Frontal cortex (tissue), 4 donors: ENCODE measurements around the gene NT5DC1. TPM values are rescaled to one million over a fixed set of nuclear protein-coding genes. Genes with fewer than 3 reads are reported as not detected.
A peak's percentile ranks its signal among the peaks of the same experiment; 100 is the strongest.
"Not testable (repeated sequence)": the region's sequence is repeated elsewhere in the genome, so short reads cannot be mapped to it uniquely, and the experiment has no call there.

Experiments used
- DNase-seq, 2 donors: peaks; one replicate each; pipeline ENCODE4 v3.0.0; 2012; ENCODE audit warnings: low spot score in 2 of 2
- FAIRE-seq: peaks from 2 replicates; lab custom pipeline; 2012; peaks lifted over from hg19 to GRCh38; lab: Jason Lieb, UNC
- total RNA-seq: library from RNA; depleted of rRNA; stranded (reverse); fragments of >200 nt; gene quantifications from one replicate; pipeline ENCODE4 v1.2.3, GENCODE V29; 2014
- donor health status: control.
- donor health status: control.
- donor health status: control.

Gene NT5DC1
- total RNA-seq, 1 donor from 2014 or later, result 4.5 TPM

DNA sequence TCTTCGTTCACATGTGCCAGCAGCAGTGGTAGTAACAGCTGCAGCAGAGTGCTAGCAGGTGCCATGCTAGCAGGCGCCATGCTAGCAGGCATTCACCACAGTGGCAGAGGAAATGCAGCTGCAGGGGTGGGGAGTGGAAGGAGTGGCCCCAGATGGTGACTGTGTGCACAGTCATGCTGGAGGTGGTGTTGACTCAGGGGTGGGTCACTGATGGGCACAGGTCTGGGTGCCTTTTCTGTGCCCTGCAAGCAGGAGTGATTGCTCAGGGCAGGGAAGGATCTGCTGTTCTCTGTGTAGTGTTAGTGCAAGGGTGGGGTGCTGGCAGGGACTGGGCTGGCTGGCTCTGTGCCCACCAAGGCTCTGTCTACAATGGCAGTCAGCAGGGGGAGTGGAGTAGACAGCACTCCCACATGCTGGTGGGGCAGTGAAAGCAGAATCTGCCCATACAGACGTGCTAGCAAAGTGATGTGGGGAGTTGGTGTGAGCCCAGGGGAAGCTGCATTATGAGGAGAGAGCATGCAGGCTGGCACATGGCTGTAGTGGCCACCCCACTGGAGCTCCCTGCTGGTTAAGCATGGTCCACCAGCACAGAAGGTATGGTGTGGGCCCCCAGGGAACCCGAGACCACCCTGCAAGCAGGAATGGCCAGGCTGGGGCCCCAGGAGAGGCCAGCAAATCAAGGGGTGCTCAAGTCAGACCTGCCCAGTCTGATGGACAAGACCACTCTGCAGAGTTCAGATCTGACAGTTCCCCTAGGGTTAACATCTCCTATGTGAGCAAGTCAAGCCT is 164.6 kb downstream of the NT5DC1 start:
- FAIRE-seq (no peak), DNase-seq (no peak)

DNA sequence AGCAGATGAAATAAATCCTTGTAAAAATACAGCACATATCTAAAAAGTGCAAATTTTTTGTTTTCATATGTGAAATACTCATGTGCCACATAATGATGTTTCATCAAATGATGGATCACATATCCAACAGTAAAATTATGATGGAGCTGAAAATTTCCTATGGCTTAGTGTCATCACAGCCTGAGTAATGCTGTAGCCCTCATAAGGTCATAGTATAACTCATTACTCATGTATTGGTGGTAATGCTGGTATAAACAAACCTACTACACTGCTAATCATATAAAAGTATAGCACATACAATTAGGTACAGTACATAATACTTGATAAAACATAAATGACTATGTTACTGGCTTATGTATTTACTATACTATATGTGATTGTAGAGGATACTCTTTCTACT is 166.2 kb downstream of the NT5DC1 start:
- no peak for DNase-seq
- no peak for FAIRE-seq

- FAIRE-seq (no peak), DNase-seq (no peak)
Measured at GRCh38 chr6:116267836-116268588, 167.4 kb downstream of the NT5DC1 start.

- FAIRE-seq (peak; percentile 77), DNase-seq (peak in 1 of 2 donors; percentile 44)
Measured at GRCh38 chr6:116268589-116269293, 168.1 kb downstream of the NT5DC1 start.

GRCh38 chr6:116271149-116271708 is 170.6 kb downstream of the NT5DC1 start:
- no peak for FAIRE-seq
- DNase-seq, result no peak

DNA sequence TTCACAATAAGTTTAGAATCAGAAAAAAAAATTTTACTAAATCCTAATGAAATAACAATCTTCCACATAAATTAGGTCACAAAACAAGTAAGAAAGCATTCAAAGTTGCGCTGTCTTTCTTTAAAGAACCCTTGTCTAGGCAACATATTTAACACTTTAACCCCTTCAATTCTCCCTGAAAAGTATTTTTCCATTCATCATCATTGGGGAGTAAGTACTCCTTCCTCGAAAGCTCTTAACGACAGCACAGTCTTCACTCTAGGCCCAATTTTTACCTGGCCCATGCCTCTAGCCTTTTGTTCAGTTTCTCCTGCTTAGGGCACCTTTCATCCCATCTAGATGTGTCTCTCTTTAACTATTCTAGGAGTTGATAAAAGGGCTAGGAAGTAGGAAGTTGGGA is 176.5 kb downstream of the NT5DC1 start:
- FAIRE-seq, result no peak
- DNase-seq, result no peak

DNA sequence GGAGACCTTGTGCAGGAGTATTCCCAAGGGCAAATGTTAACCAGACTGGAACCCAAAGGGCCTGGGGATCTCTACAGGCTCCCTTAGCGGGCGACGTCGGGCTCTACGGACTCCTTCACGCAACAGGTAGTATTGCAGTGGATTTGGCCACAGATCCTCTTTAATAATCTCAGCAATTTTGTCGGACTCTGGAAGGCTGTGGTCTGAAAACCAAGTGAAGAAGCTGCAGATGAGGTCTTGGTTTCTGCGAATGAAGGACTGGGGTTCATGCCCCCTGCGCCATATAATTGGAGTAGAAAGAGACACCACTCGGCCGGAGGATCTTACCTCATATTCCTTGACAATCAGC is 177.8 kb downstream of the NT5DC1 start:
- DNase-seq, result no peak
- no peak for FAIRE-seq

GRCh38 chr6:116278854-116279231 is 178.2 kb downstream of the NT5DC1 start:
- FAIRE-seq, result no peak
- DNase-seq, result peak in 1 of 2 donors; percentile 10

DNA sequence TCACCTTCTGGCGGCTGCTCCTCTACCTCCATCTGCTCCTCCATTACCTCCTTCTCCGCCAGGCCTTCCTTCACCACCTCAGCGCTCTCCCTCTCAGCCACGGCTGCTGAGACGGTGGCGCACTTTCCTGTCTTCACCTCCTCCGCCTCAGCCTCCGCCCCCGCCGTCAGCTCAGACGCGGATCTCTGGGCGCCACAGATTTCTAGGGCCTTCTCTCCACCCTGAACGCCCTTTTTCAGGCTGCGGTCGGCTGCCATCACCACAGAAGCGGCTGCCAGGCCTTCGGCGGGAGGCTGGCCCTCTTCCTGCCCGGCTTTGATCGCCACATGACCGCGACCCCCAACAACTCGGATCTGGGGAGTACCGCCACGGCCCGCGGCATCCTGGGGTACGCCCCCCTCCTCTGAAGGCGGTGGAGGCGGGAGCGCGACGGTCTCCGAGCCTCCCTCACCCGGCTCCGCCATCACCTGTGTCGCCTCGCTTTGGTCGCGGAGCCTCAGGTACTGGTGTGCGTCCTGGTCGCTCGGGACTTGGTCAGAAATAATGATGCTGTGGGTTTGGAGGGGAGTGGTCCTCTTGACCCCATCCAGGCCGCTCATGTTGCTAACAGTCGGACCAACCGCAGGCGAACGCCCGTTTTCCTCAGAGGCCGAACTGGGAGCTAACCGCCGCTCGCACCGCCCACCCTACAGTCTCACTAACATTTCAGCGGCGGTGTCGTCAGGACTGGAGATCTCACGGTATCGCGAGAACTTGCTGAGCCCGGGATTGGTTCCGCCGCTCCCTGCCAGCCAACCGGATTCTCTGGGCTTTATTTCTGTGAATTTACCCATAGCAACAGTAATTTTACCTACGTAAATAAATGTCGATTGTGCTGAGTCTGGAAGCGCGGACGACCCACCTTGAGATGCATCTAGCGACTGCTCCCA is 178.8 kb downstream of the NT5DC1 start, which contains the start of gene TSPYL1:
Gene TSPYL1, minus strand, starts transcription at position 699 of the 929 bp plus-strand sequence. Its CDS starts 100 bp downstream, at position 599.
- FAIRE-seq, result peak; percentile 34

DNA sequence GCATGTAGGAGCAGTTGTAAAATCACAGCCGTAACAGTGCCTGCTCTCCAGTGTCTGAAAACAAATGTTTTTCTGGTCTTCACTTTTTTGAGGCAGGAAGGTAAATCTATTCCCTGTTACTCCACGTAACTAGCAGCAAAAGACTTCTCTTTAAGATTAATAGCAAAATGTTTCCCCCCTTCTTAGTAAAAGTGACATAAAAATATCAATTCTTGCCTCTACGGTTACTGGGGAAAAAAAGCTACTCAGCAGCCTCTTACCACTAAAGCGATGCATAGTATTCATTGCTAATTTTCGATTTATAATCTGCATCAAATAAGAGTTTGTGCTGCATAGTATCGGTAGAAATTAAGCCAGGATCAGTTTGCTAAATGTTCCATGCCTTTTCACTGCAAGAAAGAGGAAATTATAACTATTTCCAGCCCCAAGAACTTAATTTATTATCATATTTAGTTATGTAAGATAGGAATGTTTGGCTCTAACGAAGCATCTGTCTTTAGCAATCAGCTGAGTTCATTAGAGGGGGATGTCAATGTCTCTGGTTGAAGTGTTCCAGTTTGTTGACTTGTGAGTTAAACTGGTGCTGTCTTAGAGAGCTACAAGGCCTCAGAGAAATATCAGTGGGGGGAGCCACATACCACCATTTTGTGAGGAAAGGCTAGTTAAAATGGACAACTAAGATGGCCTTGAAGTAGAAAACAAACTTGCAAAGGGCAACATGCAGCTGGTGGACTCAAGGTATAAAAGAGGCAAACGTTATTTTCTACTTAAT is 179.7 kb downstream of the NT5DC1 start:
- DNase-seq (no peak), FAIRE-seq (no peak)

More for the DNA sequence above, 178.8 kb downstream of the NT5DC1 start, which contains the start of gene TSPYL1:
- DNase-seq, result peak; percentile 72 to 86

DNA sequence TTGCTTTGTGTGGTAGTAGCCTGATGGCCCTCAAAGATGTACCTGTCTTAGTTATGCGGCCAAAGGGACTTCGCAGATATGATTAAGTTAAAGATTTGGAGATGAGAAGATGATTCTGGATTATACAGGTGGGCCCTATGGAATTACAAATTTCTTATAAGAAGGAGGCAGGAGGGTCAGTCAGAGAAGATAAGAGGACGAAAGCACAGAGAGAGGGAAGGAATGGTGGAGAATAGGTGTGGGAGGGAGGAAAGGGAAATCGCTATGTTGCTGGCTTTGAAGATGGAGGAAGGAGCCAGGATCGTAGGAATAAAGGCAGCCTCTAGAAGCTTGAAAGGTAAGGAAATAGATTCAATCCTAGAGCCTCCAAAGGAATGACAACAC is 180.3 kb downstream of the NT5DC1 start:
- DNase-seq, result no peak

GRCh38 chr6:116282698-116283097 is 182.0 kb downstream of the NT5DC1 start:
- no peak for FAIRE-seq

More for the DNA sequence above, 180.3 kb downstream of the NT5DC1 start:
- no peak for FAIRE-seq

DNA sequence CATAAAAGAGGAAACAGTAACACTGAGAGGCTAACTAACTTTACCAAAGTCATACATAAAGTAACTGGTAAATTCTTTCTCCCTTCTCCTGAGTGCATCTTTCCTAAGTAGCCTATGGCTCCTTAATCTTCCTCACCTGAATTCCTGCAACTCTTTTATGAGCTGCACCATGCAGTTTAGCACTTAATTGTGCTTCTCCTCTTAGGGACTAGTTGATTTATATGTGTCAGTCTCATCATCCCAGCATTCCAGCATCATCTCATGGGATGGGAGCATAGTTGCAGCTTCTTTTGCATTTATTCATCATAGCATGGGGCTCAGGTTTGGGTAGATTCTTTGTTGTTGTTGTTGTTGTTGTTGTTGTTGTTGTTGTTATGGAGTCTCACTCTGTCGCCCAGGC is 182.5 kb downstream of the NT5DC1 start:
- DNase-seq, result no peak
- no peak for FAIRE-seq

More at GRCh38 chr6:116282698-116283097, 182.0 kb downstream of the NT5DC1 start:
- no peak for DNase-seq

DNA sequence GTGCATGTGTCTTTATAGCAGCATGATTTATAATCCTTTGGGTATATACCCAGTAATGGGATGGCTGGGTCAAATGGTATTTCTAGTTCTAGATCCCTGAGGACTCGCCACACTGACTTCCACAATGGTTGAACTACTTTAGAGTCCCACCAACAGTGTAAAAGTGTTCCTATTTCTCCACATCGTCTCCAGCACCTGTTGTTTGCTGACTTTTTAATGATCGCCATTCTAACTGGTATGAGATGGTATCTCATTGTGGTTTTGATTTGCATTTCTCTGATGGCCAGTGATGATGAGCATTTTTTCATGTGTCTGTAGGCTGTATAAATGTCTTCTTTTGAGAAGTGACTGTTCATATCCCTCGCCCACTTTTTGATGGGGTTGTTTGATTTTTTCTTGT is 184.3 kb downstream of the NT5DC1 start:
- not testable (repeated sequence) for FAIRE-seq, DNase-seq

GRCh38 chr6:116286773-116287358 is 186.2 kb downstream of the NT5DC1 start:
- no peak for FAIRE-seq
- DNase-seq, result no peak

DNA sequence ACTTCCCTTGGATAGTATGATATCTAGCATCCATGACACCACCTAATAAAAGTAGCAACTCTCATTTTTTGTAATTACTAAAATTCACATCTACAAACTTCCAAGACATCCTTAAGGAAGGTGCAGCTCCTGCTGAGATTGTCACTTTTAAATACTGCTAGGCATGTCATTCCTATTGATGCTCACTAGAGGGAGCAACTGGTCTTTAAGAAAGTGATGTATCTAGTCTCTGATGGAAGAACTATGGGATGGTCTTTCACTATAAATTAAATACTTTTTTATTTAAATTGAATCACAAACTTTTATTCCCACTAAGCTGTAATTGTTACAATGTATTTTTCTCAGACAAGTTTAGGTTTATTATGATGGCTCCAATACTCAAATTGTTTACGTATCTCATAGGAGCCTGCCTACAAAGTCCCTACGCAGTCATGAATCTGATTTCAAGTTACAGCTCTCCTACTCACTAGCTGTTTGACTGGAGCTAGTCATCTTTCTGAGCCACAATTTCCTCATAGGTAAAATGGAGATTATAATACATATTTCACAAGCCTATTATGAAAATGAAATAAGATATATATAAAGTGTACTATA is 187.1 kb downstream of the NT5DC1 start:
- peak; percentile 96 for FAIRE-seq
- DNase-seq, result no peak

- no peak for DNase-seq
- FAIRE-seq, result no peak
Measured at GRCh38 chr6:116289876-116290275, 189.2 kb downstream of the NT5DC1 start.

- FAIRE-seq (no peak), DNase-seq (no peak)
Measured at GRCh38 chr6:116290799-116291198, 190.1 kb downstream of the NT5DC1 start.
